Measurements from ENCODE around the gene AJM1. TPM values are rescaled to one million over a fixed set of nuclear protein-coding genes. Genes with fewer than 3 reads are reported as not detected.
"Not testable (repeated sequence)": the region's sequence is repeated elsewhere in the genome, so short reads cannot be mapped to it uniquely, and the experiment has no call there.

The AJM1 gene
- total RNA-seq, 1 experiment from 2014 or later = 2.9 TPM

DNA sequence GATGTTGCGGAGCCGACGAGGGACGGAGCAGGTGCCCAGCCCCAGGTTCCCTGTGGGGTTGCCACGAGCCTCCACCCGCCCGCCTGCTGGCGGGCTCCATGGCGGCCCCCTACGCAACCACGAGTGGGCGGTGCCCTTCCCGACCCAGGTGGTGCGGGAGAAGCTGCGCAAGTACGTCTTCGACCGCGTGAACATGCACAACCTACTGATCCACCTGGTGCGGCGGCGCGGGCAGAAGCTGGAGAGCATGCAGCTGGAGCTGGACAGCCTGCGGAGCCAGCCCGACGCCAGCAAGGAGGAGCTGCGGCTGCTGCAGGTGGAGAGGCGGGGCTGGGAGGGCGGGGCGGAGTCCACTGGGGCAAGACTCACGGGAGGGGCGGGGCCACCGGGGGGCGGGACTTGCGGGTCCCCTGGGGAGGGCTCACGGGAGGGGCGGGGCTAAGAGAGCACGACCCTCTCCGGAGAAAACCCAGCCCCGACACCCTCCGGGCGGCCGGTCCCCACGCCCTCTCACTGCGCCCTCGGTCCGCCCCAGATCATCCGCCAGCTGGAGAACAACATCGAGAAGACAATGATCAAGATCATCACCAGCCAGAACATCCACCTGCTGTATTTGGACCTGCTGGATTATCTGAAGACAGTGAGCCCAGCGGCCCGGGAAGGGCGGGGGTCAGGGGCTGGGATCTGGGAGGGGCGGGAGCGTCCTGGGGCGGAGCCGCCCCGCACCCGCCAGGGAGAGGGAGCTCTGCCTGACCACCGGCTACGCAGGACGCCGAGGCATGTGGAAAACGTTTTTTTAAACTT is 42.2 kb upstream of the AJM1 start:
- Mint-ChIP-seq H3K4me1 (ENCODE audit: low read depth, unreplicated experiment) (no peaks in the 10 kb centered on the region), H3K27ac (ENCODE audit: unreplicated experiment) (no peak overlapping the region), H3K27me3 (ENCODE audit: unreplicated experiment) (peaks cover 12% of the 10 kb centered on the region), H3K9me3 (ENCODE audit: low read depth, unreplicated experiment) (no peaks in the 10 kb centered on the region), H3K4me3 (ENCODE audit: low read depth, unreplicated experiment) (peak overlapping the region; percentile 63), H3K36me3 (ENCODE audit: insufficient read depth, unreplicated experiment) (peaks cover 22% of the 10 kb centered on the region)
- BruUV-seq (replicated peaks) = no TSS peak
- DNase-seq = peak; percentile 82
- TF ChIP-seq, protein P1, sequence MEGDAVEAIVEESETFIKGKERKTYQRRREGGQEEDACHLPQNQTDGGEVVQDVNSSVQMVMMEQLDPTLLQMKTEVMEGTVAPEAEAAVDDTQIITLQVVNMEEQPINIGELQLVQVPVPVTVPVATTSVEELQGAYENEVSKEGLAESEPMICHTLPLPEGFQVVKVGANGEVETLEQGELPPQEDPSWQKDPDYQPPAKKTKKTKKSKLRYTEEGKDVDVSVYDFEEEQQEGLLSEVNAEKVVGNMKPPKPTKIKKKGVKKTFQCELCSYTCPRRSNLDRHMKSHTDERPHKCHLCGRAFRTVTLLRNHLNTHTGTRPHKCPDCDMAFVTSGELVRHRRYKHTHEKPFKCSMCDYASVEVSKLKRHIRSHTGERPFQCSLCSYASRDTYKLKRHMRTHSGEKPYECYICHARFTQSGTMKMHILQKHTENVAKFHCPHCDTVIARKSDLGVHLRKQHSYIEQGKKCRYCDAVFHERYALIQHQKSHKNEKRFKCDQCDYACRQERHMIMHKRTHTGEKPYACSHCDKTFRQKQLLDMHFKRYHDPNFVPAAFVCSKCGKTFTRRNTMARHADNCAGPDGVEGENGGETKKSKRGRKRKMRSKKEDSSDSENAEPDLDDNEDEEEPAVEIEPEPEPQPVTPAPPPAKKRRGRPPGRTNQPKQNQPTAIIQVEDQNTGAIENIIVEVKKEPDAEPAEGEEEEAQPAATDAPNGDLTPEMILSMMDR (IDR thresholded peaks at IDR 0.05; ENCODE audit: unreplicated experiment) = no peak
- intact Hi-C loops (cut with micrococcal nuclease; ENCODE audit: unreplicated experiment) = no loop called here
- CTCF ChIA-PET = interaction anchor here (0.6 to 1.4 kb wide), 4 partner anchors 9 to 42 kb away, joined by 3 to 5 read pairs (median 4); partner anchors contain the start of gene AJM1

GRCh38 chr9:136802321-136802720 is 40.0 kb upstream of the AJM1 start:
- intact Hi-C loops (cut with micrococcal nuclease; ENCODE audit: unreplicated experiment) = no loop called here
- Mint-ChIP-seq H3K36me3 (ENCODE audit: insufficient read depth, unreplicated experiment) (peaks cover 28% of the 10 kb centered on the region), H3K4me3 (ENCODE audit: low read depth, unreplicated experiment) (no peak overlapping the region), H3K4me1 (ENCODE audit: low read depth, unreplicated experiment) (no peaks in the 10 kb centered on the region), H3K27ac (ENCODE audit: unreplicated experiment) (no peak overlapping the region), H3K27me3 (ENCODE audit: unreplicated experiment) (no peaks in the 10 kb centered on the region), H3K9me3 (ENCODE audit: low read depth, unreplicated experiment) (no peaks in the 10 kb centered on the region)
- DNase-seq = no peak
- BruUV-seq (replicated peaks) = no TSS peak
- TF ChIP-seq, protein P1 (IDR thresholded peaks at IDR 0.05; ENCODE audit: unreplicated experiment) = no peak
- CTCF ChIA-PET = no interaction called here

DNA sequence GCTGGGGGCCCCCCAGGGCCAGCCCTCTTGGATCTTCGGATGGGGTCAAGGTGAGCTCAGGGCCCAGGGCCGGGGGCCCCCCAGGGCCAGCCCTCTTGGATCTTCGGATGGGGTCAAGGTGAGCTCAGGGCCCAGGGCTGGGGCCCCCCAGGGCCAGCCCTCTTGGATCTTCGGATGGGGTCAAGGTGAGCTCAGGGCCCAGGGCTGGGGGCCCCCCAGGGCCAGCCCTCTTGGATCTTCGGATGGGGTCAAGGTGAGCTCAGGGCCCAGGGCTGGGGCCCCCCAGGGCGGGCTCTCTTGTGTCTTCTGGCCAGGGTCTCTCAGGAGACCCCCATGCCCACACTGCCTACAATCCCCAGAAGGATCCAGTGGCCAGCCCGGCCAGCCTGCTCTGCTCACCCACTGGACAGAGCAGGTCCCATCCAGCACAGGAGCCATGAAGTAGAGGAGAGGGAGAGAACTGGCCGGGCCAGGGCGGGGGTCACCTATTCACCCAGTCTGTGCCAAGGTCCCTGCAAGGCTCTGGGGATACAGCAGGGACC is 39.2 kb upstream of the AJM1 start:
- H3K4me3 Mint-ChIP-seq (ENCODE audit: low read depth, unreplicated experiment); CTCF ChIA-PET; H3K27ac Mint-ChIP-seq (ENCODE audit: unreplicated experiment); DNase-seq; H3K27me3 Mint-ChIP-seq (ENCODE audit: unreplicated experiment); H3K9me3 Mint-ChIP-seq (ENCODE audit: low read depth, unreplicated experiment); BruUV-seq (replicated peaks); intact Hi-C loops (cut with micrococcal nuclease; ENCODE audit: unreplicated experiment); H3K4me1 Mint-ChIP-seq (ENCODE audit: low read depth, unreplicated experiment): not testable (repeated sequence)
- peaks cover 32% of the 10 kb centered on the region for H3K36me3 Mint-ChIP-seq (ENCODE audit: insufficient read depth, unreplicated experiment)

GRCh38 chr9:136803551-136804508 is 38.4 kb upstream of the AJM1 start:
- CTCF ChIA-PET = no interaction called here
- no peak overlapping the region for H3K4me3 Mint-ChIP-seq (ENCODE audit: low read depth, unreplicated experiment)
- no TSS peak for BruUV-seq (replicated peaks)
- H3K27me3 Mint-ChIP-seq (ENCODE audit: unreplicated experiment) = no peaks in the 10 kb centered on the region
- H3K9me3 Mint-ChIP-seq (ENCODE audit: low read depth, unreplicated experiment) = no peaks in the 10 kb centered on the region
- TF ChIP-seq, protein P1 (IDR thresholded peaks at IDR 0.05; ENCODE audit: unreplicated experiment) = no peak
- peak overlapping the region; percentile 36 for H3K27ac Mint-ChIP-seq (ENCODE audit: unreplicated experiment)
- intact Hi-C loops (cut with micrococcal nuclease; ENCODE audit: unreplicated experiment) = no loop called here
- DNase-seq = no peak
- H3K36me3 Mint-ChIP-seq (ENCODE audit: insufficient read depth, unreplicated experiment) = peaks cover 36% of the 10 kb centered on the region
- H3K4me1 Mint-ChIP-seq (ENCODE audit: low read depth, unreplicated experiment) = no peaks in the 10 kb centered on the region

Measured in Calu3 (cell line).